ENCODE data around the gene CLSTN1. TPM values are rescaled to one million over a fixed set of nuclear protein-coding genes. Genes with fewer than 3 reads are reported as not detected.

Gene CLSTN1
- total RNA-seq, 1 donor from 2014 or later = 126 TPM

DNA sequence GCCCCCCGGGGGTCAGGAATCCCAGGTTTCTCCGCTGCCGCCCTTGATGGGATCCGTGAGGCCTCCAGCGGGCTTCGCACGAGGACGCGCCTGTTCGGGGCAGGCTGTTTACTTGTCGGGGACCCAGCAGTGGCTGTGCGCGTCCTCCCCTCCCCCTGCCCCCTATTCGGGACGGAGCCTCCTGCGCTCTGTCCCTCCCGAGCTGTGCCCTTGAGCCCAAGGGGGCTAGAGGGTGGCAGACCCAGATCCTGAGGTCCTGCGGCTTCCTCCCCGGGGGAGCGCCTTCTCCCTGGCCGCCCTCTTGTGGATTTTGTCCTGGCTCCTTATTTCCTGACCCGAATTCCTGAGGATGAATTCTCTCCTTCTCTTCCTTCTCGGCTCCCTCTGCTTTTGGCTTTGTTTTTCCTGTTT, 133.8 kb downstream of the CLSTN1 start:
- H3K4me1 Mint-ChIP-seq (ENCODE audit: low read depth) = peaks cover 37% of the 10 kb centered on the region
- H3K9me3 Mint-ChIP-seq (ENCODE audit: low read depth) = no peaks in the 10 kb centered on the region
- TF ChIP-seq, protein P1, sequence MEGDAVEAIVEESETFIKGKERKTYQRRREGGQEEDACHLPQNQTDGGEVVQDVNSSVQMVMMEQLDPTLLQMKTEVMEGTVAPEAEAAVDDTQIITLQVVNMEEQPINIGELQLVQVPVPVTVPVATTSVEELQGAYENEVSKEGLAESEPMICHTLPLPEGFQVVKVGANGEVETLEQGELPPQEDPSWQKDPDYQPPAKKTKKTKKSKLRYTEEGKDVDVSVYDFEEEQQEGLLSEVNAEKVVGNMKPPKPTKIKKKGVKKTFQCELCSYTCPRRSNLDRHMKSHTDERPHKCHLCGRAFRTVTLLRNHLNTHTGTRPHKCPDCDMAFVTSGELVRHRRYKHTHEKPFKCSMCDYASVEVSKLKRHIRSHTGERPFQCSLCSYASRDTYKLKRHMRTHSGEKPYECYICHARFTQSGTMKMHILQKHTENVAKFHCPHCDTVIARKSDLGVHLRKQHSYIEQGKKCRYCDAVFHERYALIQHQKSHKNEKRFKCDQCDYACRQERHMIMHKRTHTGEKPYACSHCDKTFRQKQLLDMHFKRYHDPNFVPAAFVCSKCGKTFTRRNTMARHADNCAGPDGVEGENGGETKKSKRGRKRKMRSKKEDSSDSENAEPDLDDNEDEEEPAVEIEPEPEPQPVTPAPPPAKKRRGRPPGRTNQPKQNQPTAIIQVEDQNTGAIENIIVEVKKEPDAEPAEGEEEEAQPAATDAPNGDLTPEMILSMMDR (IDR thresholded peaks at IDR 0.05) = peak; percentile 52
- no peak for DNase-seq (ENCODE audit: low spot score)
- H3K36me3 Mint-ChIP-seq (ENCODE audit: low read depth) = no peaks in the 10 kb centered on the region
- H3K27me3 Mint-ChIP-seq (ENCODE audit: low read depth) = no peaks in the 10 kb centered on the region
- peak overlapping the region; percentile 89 for H3K4me3 Mint-ChIP-seq (ENCODE audit: unreplicated experiment)
- no peak overlapping the region for H3K27ac Mint-ChIP-seq (ENCODE audit: unreplicated experiment)

DNA sequence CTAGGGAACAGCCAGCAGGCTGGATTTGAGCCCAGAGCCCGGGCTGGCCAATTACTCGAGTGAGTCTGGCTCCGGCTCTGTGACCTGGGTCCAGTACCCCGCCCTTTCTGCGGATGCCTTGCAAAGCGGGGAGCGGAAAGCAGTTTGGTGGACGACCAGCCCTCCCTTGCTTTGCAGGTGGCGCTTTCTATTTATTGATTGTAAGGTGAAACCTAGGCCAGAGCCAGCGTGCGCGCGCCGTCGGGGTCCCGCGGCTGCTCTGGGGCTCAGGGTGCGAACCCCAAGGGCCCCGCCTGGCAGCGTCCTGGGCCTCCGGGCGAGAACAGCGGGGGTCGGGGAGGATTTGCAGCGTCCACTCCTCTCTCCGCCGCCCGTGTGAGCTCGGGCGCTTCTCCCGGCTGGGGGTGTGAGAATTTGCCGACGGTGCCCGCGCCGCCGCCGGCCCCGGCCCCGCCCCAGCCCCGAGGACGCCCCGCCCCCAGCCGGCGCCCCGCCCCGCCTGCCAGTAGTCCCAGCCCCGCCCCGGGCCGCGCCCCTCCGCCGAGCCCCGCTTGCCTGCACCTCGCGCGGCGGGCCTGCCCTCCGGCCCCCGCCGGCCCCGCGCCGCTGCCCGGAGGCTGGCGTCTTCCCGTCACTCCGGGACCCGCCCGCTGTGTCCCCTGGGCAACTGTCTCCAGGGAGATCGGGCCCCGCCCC, 134.6 kb downstream of the CLSTN1 start:
- Mint-ChIP-seq H3K36me3 (ENCODE audit: low read depth) (no peaks in the 10 kb centered on the region), H3K4me3 (ENCODE audit: unreplicated experiment) (peak overlapping the region; percentile 70), H3K27me3 (ENCODE audit: low read depth) (no peaks in the 10 kb centered on the region), H3K9me3 (ENCODE audit: low read depth) (no peaks in the 10 kb centered on the region), H3K4me1 (ENCODE audit: low read depth) (peaks cover 37% of the 10 kb centered on the region), H3K27ac (ENCODE audit: unreplicated experiment) (no peak overlapping the region)
- no peak for DNase-seq (ENCODE audit: low spot score)
- TF ChIP-seq, protein P1 (IDR thresholded peaks at IDR 0.05) = no peak

DNA sequence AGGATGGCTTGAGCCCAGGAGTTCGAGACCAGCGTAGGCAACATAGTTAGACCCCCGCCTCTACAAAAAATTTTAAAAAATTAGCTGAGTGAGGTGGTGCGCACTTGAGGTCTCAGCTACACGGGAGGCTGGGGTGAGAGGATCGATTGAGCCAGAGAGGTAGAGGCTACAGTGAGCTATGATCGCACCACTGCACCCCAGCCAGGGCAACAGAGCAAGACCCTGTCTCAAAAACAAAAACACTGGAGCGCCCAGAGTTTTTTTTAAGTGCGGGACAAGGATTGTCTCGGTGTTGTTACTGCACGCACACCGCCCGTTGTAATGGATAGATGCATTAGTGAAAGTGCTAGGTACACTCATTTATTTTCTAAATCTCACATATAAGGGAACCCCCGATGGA, 135.2 kb downstream of the CLSTN1 start:
- H3K27me3 Mint-ChIP-seq (ENCODE audit: low read depth) = no peaks in the 10 kb centered on the region
- TF ChIP-seq, protein P1 (IDR thresholded peaks at IDR 0.05) = no peak
- no peak overlapping the region for H3K27ac Mint-ChIP-seq (ENCODE audit: unreplicated experiment)
- peak overlapping the region; percentile 70 for H3K4me3 Mint-ChIP-seq (ENCODE audit: unreplicated experiment)
- peaks cover 37% of the 10 kb centered on the region for H3K4me1 Mint-ChIP-seq (ENCODE audit: low read depth)
- no peaks in the 10 kb centered on the region for H3K9me3 Mint-ChIP-seq (ENCODE audit: low read depth)
- no peak for DNase-seq (ENCODE audit: low spot score)
- no peaks in the 10 kb centered on the region for H3K36me3 Mint-ChIP-seq (ENCODE audit: low read depth)

DNA sequence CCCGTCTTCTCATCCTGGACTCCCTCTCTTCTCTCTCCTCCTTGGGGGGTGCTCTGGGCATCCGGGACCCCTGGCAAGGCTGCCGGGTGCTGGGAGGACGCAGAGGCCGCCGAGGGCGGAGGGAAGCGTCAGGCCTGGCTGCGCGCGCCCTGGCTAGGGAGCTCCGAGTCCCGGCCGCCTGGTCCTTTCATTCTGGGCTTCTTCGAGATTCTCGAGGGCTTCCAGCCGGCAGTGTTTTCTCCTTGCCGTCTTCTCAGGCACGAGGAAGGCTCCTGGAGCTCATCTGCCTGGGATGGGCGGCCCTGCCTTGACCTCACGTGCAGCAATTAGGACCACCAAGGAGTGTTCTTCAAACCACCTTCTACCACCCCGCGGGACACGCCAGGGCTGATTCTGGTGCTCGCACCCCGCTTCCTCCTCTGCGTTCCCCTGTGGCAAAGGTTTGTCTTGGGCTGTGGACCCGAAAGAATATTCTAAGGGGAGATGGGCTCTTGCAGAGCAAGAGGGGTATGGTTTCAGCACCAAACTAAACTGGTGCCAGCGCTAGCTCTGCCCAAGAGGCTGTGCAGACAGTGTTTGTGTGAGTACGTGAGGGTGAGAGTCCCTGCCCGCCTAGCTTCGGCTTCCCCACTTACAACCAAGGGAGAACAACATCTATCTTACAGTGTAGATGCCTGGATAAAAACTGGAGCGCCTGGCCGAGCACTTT, 135.7 kb downstream of the CLSTN1 start:
- H3K27ac Mint-ChIP-seq (ENCODE audit: unreplicated experiment) = no peak overlapping the region
- H3K9me3 Mint-ChIP-seq (ENCODE audit: low read depth) = no peaks in the 10 kb centered on the region
- TF ChIP-seq, protein P1 (IDR thresholded peaks at IDR 0.05) = no peak
- H3K27me3 Mint-ChIP-seq (ENCODE audit: low read depth) = no peaks in the 10 kb centered on the region
- peak overlapping the region; percentile 70 for H3K4me3 Mint-ChIP-seq (ENCODE audit: unreplicated experiment)
- DNase-seq (ENCODE audit: low spot score) = no peak
- H3K36me3 Mint-ChIP-seq (ENCODE audit: low read depth) = no peaks in the 10 kb centered on the region
- peaks cover 37% of the 10 kb centered on the region for H3K4me1 Mint-ChIP-seq (ENCODE audit: low read depth)

DNA sequence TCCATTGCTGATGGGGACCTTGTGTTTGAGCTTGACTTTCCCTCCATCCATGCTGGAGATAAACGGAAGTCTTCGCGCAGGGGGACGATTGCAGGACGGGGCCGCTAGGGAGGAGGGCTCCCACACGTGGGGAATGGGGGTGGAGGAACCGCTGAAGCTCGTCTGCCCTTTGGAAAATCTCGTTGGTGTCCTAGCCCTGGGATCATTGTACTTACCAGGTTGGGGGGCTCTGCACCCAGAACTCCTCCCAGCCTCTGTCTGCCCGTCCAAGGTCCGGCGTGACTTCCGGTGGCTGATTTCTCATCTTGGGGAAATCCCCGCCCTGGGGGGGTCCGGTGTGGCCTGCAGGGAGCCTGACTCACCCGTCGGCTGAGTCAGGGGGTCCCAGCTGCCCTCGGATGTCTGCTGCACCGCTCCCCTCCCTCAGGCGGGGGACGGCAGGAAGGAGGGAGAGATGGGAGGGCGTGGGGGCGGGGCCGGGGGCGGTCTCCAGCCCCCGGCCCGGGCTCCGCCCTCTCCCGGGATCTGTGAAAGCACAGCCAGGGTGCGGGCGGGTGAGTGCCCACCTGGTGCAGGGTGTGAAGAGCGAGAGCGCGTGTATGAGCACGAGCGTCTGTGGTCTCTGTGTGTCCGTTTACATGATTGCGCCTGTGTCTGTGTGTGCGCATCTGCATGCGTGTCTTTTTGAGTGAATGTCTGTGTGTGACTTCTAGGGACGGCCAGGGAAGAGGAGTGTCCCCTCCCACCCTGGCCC, 136.5 kb downstream of the CLSTN1 start:
- TF ChIP-seq, protein P1 (IDR thresholded peaks at IDR 0.05) = peak; percentile 37
- peak overlapping the region; percentile 71 for H3K27ac Mint-ChIP-seq (ENCODE audit: unreplicated experiment)
- H3K36me3 Mint-ChIP-seq (ENCODE audit: low read depth) = no peaks in the 10 kb centered on the region
- DNase-seq (ENCODE audit: low spot score) = no peak
- H3K4me1 Mint-ChIP-seq (ENCODE audit: low read depth) = peaks cover 37% of the 10 kb centered on the region
- H3K27me3 Mint-ChIP-seq (ENCODE audit: low read depth) = no peaks in the 10 kb centered on the region
- H3K9me3 Mint-ChIP-seq (ENCODE audit: low read depth) = no peaks in the 10 kb centered on the region
- H3K4me3 Mint-ChIP-seq (ENCODE audit: unreplicated experiment) = peak overlapping the region; percentile 70

Data from chondrocyte (in vitro differentiated cells).